HG03354 (cell line): ENCODE data around the gene GPAT3.
"Not testable (repeated sequence)": the region's sequence is repeated elsewhere in the genome, so short reads cannot be mapped to it uniquely, and the experiment has no call there.

Experiments used
- ATAC-seq: cut with Tn5 transposase; IDR thresholded peaks from one replicate; pipeline ENCODE4 v1.9.1; 2021; ENCODE audit warnings: mild to moderate bottlenecking; ENCODE audit not compliant: unreplicated experiment, poor library complexity, severe bottlenecking

The GPAT3 gene

DNA sequence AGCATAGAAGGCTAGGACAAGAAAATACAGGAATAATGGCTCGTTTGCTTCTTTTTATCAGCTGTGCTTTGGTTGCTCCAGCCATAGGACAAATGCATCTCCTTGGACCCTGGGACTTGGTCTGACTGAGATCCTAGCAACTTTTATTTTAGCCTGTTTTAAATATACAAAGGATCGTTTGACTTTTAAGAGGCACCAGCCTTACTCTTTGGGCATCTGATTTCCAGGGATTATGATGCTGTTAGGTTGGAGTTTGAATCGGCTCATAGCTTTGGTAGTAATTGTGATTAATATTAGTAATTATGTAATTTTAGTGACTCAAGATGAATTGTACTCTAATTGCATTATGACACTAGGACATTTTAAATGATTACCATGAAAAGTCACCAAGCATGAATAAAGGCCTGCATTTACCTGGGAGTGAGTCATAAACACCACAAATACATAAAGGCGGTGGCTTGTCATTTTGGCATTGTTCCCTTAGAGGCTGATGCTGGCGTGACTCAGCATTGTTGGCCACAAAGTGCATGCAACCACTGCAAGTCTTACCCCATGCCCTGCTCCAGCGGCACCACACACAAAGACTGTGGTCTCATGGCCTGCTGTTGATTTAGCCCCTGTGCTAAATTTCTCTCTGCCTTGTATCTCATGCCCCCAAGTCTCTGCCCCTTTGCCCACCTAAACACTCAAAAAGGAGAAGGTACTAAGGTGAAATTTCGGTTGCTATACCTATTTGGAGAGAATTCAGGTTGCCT is 12.4 kb downstream of the GPAT3 start:
- peak; percentile 97 for ATAC-seq

DNA sequence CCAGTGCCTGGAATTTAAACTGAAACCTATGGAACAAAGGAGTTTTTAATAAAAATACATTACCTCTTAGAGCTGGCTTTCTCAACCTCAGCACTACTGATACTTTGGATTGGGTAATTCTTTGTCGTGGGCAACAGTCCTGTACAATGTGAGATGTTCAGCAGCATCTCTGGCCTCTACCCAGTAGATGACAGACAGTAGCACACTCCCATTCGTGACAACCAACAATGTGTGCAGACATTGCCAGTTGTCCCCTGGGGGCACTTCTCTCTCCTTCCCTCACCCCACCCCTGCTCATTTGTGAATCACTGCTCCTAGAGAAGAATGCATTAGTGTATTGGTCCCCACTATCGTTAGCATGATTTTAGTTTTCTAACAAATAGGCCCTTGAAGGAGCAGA is 16.2 kb downstream of the GPAT3 start:
- no peak for ATAC-seq

DNA sequence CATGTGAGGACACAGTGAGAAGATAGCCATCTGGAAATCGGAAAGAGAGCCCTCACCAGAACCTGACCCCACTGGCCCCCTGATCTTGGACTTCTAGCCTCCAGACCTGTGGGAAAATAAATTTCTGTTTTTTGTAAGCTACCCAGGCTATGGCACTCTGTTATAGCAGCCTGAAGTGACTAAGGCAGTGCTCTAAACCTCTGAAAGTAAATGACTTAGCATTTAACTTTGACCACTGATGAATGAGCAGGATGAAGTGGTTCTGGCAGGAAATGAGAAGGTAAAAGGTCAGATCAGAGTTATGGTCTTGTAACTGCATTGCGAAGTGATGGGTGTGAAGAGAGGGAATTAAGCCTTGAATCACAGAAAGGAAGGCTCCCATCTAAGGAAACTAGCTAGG is 17.0 kb downstream of the GPAT3 start:
- peak; percentile 59 for ATAC-seq

DNA sequence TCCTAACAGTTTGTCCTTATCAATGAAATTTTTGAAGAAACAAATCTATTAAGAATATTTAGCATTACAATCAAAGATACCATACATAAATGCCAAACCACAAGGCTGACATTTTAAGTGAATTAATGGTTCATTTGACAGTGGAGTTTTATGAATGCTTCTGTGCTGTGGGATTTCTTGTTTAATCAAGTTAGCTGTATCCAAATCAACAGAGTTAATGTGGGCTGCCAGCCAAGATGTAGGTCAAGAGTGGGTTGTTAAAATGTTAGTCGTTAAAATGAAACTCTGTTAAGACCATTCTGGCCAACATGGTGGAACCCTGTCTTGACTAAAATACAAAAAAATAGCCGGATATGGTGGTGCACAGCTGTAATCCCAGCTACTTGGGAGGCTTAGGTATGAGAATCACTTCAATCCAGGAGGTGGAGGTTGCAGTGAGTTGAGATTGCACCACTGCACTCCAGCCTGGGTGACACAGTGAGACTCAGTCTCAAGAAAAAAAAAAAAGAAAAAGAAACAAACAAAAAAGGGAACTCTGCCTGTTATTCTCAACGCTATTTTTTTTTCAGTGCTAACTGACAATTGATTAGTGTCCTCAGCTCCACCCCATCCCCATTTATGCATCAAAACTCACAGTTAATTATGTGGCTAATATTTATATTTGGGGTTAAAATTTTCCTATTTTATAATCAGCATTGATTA is 20.2 kb downstream of the GPAT3 start:
- ATAC-seq, result no peak

DNA sequence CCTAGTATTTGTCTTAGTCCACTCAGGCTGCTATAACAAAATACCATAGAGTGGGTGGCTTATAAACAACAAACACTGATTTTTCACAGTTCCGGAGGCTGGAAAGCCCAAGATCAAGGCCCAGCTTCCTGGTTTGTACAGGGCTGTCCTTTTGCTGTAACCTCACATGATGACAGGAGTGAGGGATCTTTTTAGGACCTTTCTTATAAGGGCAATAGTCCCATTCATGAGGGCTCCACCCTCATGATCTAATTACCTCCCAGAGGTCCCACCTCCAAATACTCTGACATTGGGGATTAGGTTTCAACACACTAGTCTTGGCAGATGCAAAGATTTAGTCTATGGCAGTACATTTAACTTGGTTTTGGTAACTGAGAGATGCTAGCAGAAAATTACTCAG is 20.9 kb downstream of the GPAT3 start:
- ATAC-seq, result no peak

DNA sequence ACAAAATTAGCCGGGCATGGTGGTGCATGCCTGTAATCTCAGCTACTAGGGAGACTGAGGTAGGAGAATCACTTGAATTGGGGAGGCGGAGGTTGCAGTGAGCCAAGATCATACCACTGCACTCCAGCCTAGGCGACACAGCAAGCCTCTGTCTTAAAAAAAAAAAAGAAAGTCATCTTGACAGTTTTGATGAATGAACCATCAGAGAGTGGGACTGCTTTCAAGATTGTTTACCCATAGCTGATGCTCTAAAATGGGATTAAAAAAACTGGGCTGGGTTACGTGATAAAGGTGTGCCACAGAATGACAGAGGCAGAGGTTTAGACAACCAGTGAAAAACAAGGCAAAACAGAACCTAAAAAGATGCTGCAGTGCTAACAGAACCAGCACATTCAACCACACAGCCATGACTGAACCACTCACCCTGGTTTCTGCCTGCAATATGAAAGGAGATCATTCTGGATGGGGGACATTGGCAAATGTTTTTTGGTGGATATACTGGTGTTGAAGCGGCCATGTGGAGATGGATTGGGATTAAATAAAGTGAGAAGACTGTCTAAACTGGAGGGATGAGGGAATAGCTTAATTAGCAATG is 22.2 kb downstream of the GPAT3 start:
- no peak for ATAC-seq

DNA sequence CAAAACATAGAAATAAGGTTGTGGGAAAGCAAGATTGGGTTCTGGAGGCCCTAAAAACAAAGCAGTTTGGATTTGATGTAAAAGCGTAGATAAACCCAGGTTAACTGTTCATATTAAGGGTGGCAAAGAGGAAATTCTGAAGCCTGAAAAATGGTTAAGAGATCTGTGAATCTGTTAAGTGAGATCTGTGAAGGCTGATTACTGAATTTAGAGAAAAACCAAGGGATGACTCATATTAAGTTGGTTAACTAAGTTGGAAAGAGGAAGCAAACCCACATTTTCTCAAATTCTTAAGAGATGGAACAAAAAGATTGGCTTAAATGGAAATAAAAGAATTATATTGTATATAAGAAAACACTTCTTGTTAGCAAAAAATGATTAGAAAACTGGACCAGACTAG is 22.8 kb downstream of the GPAT3 start:
- ATAC-seq, result no peak

DNA sequence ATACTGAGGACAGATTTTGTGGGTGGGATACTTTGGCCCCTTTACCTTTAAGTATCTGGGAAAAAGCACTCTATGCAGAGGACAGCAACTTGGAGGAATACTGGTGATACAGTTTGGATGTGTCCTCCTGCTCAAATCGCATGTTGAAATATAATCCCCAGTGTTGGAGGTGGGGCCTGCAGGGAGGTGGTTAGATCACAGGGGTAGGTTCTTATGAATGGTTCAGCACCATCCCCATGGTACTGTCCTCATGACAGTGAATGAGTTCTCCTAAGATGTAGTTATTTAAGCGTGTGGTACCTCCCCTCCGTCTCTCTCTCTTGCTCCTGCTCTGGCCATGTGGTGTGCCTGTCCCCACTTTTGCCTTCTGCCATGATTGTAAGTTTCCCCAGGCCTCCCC is 24.6 kb downstream of the GPAT3 start:
- no peak for ATAC-seq

DNA sequence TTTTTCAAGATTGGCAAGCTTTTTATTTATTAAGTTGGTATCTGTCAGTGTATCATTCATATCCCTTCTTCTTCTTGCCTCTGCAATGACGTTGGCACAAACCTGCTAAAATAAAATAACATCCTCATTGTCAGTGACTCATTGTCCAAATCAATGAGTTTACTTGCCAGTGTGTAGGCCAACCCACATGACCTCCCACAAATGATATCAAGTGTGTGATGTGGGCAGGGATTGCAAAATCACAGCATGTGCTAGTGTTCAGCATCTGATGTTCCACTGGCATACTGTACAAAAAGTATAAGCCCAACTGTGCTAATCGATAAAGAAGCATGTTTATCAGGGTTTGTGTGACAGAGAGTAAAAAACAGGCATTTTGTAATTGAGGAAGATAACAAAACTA is 25.5 kb downstream of the GPAT3 start:
- ATAC-seq, result no peak

DNA sequence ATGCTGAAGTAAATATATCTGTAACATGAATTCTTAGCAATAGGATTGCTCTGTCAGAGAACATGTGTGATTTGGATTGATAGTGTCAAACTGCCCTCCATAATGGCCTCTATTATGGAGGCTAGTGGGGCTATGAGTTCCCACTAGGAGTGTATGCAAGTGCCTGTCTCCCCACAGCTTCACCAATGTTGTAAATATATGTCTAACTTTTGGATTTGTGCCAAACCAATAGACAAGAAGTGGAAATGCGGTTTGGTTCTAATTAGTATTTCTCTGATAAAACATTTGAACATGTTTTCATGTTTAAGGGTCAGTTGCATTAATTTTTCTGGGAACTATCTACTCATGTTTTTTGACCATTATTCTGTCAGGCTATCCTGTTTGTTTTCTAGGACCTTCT is 28.1 kb downstream of the GPAT3 start:
- ATAC-seq, result no peak

DNA sequence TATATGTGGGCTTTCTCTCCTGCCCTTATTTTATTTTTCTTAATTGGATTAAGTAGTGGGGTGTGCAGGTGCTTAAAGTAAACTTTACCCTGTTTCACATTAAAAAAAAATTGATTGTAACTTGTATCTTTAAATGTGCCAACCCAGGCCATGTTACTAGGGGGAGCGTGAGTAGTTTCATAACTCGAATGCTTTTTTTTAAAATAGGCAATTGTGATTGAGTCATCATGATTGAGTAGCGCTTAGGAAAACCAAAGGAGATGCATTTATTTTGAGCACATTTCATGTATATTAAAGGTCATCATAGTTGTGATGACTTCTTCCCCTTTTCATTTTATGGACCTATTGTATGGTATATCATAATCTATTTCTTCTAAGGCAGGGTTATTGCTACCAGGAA is 32.2 kb downstream of the GPAT3 start:
- ATAC-seq, result no peak

DNA sequence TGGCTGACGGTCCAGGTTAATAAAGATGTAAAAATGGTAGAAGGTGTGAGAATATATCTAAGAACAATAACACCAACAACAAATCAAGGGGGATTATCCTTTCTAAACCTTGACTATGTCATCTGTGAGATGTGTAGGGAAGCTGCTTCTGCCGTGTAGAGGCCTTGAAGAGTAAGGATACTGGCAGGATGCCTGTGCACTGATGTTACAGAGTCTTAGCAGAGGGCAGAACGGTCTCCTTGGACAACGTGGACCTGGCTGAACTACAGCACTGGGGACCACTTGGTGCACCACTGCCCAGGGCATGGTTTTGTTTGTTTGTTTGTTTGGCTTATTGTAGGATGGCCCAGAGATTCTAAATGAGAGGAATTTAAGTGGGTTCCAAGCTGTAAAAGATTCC is 33.5 kb downstream of the GPAT3 start:
- ATAC-seq, result no peak

DNA sequence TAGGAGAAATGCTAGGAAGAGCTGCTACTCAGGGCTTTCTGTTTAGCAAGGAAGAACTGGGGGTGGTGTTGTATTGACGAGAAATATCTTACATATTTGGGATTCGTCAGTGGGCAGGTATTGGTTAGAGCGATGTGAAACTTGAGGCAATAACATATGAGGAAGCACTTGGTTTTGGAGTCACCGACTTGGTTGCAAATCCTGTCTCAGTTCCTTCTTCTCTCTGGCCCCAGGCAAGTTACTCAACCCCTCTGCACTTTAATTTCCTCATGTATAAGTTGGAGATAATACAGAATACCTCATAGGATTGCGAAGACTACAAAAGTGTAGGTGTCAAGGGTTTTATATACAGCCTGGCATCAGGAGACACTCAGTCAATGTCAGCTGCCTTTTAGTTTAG is 34.1 kb downstream of the GPAT3 start:
- ATAC-seq, result peak; percentile 74

DNA sequence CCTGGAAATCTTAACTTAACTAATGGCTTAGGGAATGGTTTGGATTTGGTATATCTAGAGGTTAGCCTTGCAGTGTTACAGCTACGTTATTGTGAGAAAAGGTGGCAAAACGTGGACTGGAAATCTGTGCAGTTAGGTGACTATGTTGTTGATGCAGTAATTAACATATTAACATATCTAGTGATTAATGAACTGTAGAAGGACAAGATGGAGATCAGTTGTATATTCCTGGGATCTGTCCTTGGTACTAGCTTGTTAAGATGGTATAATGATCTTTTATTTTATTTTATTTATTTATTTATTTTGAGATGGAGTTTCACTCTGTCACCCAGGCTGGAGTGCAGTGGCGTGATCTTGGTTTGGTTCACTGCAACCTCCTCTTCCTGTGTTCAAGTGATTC is 36.9 kb downstream of the GPAT3 start:
- no peak for ATAC-seq

DNA sequence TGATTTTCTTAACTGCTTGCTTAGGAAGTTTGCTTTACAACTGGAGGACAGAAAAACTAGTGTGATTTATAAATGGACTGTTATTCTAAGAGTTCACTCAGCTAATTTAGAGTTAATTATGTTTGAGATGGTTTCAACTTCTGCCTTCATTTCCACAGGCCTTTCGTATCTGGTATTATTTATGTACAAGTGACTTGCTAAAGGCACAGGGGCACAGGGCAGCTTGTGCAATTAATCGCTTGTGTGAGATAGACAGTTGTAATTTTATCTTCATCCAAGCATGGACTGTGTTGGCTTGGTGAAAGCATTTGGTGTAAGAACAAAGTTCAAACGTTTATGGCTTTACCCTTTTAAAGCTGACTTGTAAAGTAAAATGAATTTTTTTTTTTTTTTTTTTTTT is 38.3 kb downstream of the GPAT3 start:
- no peak for ATAC-seq

DNA sequence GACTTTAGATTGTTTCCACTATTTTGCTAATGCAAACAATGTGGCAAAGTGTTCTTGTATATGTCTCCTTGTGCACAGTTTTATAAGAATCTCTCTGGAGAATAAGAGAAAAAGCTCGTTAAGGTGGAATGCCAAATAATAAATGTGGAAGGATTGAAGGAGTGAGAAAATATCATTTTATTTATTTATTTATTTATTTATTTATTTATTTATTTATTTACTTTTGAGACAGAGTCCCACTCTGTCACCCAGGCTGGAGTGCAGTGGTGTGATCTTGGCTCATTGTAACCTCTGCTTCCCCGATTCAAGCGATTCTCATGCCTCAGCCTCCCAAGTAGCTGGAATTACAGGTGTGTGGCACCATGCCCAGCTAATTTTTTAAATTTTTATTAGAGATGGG is 40.3 kb downstream of the GPAT3 start:
- not testable (repeated sequence) for ATAC-seq

DNA sequence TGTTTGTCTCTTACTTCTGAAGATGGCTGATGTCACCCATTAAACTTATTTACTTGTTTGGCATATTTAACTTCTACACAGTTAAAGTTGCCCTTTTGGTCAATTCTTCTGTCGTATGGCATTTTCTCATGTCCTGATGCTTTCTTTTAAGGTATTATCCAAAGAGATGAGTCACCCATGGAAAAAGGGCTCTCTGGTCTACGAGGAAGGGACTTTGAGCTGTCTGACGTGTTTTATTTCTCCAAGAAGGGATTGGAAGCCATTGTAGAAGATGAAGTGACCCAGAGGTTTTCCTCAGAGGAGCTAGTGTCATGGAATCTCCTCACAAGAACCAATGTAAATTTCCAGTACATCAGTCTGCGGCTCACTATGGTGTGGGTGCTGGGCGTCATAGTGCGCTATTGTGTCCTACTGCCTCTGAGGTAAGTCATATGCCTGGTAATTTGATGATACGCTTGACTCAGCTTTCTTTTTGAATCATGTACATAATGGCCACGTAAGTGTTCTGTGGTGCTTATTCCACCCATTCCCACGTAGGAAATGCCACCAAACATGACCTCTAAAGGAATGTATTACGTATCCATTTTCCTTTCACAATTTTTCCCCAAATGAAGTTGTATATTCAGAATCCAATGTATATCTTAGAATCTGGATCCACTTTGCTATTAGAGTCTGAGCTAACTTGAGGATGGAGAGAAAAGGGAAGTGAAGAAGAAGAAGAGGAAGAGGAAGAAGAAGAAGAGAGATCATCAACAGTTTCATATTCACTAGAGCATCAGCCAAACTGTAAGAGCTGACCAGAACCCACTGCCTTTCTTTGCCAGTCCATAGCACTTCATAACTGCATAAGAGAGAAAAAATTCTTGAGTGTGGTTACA is 45.7 kb downstream of the GPAT3 start:
- peak; percentile 51 for ATAC-seq

DNA sequence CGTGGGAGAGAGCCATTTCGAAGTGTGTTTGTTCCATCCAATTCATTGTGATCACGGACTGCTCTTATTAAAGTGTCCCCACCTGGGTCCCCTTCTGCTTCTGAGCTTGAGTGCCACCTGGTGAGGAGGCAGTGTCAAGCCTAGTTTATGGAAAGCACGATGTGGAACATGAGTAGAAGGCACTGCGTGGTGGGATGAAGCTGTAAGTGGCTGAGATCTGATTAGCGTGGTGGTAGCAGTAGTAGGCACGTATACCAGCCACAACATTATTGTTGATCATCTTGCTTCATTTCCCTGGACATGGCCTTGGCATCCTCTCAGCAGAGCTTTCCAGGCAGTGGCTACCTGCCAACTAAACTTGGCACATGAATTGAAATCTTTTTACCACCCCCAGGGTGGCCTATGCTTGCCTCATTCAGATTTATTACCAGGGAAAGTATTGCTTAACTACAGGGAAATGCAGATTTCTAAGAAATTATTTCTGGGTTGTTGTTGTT is 46.4 kb downstream of the GPAT3 start:
- ATAC-seq, result peak; percentile 71

DNA sequence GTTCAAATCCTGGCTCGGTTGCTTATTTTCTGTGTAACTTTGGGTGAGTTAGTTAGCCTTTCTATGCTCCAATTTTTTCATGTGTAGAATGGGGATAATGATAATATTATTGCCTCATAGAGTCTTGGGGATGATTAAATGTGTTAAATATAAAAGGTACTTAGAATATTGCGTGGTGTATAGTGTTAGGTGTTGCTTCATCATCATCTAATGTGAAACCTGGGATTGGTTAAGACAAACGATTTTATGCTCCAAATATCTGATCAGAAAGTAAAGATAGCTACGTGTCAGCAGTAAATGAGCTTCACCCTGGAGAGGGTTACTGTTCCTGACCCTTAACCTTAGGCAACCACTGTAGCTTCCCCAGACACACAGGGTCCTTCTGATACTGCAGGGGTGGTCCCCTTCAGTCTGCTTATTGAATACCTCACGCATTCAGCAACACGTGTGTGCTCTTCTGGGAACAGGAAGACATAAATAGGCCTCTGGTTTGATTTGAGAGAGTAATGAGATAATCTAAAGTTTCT is 50.1 kb downstream of the GPAT3 start:
- ATAC-seq, result no peak

DNA sequence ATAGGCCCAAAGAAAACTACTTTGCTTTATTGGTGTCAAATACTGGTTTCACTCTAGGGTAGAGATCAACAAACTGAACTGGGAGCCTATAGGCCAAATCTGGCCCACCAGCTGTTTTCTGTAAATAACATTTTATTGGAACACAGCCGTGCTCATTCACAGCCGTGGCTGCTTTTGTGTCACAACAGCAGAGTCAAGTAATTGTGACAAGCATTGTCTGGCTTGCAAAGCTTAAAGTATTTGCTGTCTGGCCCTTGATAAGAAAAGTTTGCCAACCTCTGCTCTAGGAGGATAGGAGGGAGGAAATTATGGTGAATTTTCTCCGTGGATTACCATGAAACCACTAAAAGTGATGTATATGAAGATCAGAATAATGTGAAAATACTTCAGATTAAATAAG is 53.4 kb downstream of the GPAT3 start:
- no peak for ATAC-seq
